ENCODE data around the gene NBR1.
"Not testable (repeated sequence)": the region's sequence is repeated elsewhere in the genome, so short reads cannot be mapped to it uniquely, and the experiment has no call there.

NBR1 gene

GRCh38 chr17:43143201-43143600, 27.8 kb upstream of the NBR1 start:
- no peak for DNase-seq (ENCODE audit: low spot score)
- H3K27ac ChIP-seq: no peak overlapping the region
- ChIA-PET CTCF (no interaction called here), POLR2A (ENCODE audit: low non-redundant PET) (no interaction called here)
- TF ChIP-seq CTCF (conservative IDR thresholded peaks at IDR 0.05; ENCODE audit: low read depth): no peak

- ChIA-PET CTCF (interaction anchor here (0.7 kb wide), 1 partner anchor 18 kb away, joined by 7 read pairs; no protein-coding TSS in a partner anchor), POLR2A (ENCODE audit: low non-redundant PET) (no interaction called here)
- TF ChIP-seq CTCF (conservative IDR thresholded peaks at IDR 0.05; ENCODE audit: low read depth): no peak
Measured at GRCh38 chr17:43146649-43147048, 24.4 kb upstream of the NBR1 start.

GRCh38 chr17:43151880-43152456, 19.0 kb upstream of the NBR1 start:
- no peak for DNase-seq (ENCODE audit: low spot score)

More at GRCh38 chr17:43146649-43147048, 24.4 kb upstream of the NBR1 start:
- DNase-seq (ENCODE audit: low spot score): no peak
- no peak overlapping the region for H3K27ac ChIP-seq

GRCh38 chr17:43153197-43153835, 17.7 kb upstream of the NBR1 start:
- POLR2A ChIA-PET (ENCODE audit: low non-redundant PET): interaction anchor here (0.6 kb wide), 1 partner anchor 36 kb away, joined by 3 read pairs; no protein-coding TSS in a partner anchor
- H3K27ac ChIP-seq; DNase-seq (ENCODE audit: low spot score); CTCF ChIA-PET: not testable (repeated sequence)

More at GRCh38 chr17:43151880-43152456, 19.0 kb upstream of the NBR1 start:
- no peak for TF ChIP-seq CTCF (conservative IDR thresholded peaks at IDR 0.05; ENCODE audit: low read depth)
- ChIA-PET POLR2A (ENCODE audit: low non-redundant PET) (no interaction called here), CTCF (no interaction called here)
- no peak overlapping the region for H3K27ac ChIP-seq

- ChIA-PET POLR2A (ENCODE audit: low non-redundant PET) (no interaction called here), CTCF (interaction anchor here (0.6 kb wide), 1 partner anchor 51 kb away, joined by 3 read pairs; no protein-coding TSS in a partner anchor)
- no peak for TF ChIP-seq CTCF (conservative IDR thresholded peaks at IDR 0.05; ENCODE audit: low read depth)
- no peak overlapping the region for H3K27ac ChIP-seq
- no peak for DNase-seq (ENCODE audit: low spot score)
Measured at GRCh38 chr17:43155666-43156065, 15.3 kb upstream of the NBR1 start.

- DNase-seq (ENCODE audit: low spot score); POLR2A ChIA-PET (ENCODE audit: low non-redundant PET); CTCF ChIA-PET: not testable (repeated sequence)
- H3K27ac ChIP-seq: peak overlapping the region; percentile 32
Measured at GRCh38 chr17:43159232-43159631, 11.8 kb upstream of the NBR1 start.

GRCh38 chr17:43159957-43160356, 11.1 kb upstream of the NBR1 start:
- H3K27ac ChIP-seq; DNase-seq (ENCODE audit: low spot score); CTCF ChIA-PET; POLR2A ChIA-PET (ENCODE audit: low non-redundant PET): not testable (repeated sequence)

- CTCF ChIA-PET; POLR2A ChIA-PET (ENCODE audit: low non-redundant PET); H3K27ac ChIP-seq; DNase-seq (ENCODE audit: low spot score): not testable (repeated sequence)
Measured at GRCh38 chr17:43165971-43166370, 5.0 kb upstream of the NBR1 start.
